CD4-positive, alpha-beta T cell treated with Interleukin-4 for 4 hours (primary cell): ENCODE results near the gene CRPPA.
A peak's percentile ranks its signal among the peaks of the same experiment; 100 is the strongest.

Source experiments
- DNase-seq: peaks from one replicate; pipeline ENCODE4 v3.0.0-alpha.2; 2020

Gene CRPPA

GRCh38 chr7:16422917-16423316 lies 1.6 kb upstream of the CRPPA start:
- no peak for DNase-seq

- no peak for DNase-seq
Measured at GRCh38 chr7:16422103-16422435, 731 bp upstream of the CRPPA start.

- DNase-seq: peak; percentile 91
Measured at GRCh38 chr7:16420649-16421332, 547 bp downstream of the CRPPA start.

GRCh38 chr7:16420329-16420648 lies 1.0 kb downstream of the CRPPA start:
- no peak for DNase-seq

- no peak for DNase-seq
Measured at GRCh38 chr7:16419859-16420258, 1.5 kb downstream of the CRPPA start.

- no peak for DNase-seq
Measured at GRCh38 chr7:16419126-16419525, 2.2 kb downstream of the CRPPA start.

- DNase-seq: no peak
Measured at GRCh38 chr7:16417906-16418305, 3.4 kb downstream of the CRPPA start.

GRCh38 chr7:16416289-16417282 lies 4.8 kb downstream of the CRPPA start:
- DNase-seq: no peak

GRCh38 chr7:16412274-16413254 lies 8.8 kb downstream of the CRPPA start:
- no peak for DNase-seq

- DNase-seq: no peak
Measured at GRCh38 chr7:16411391-16411790, 9.9 kb downstream of the CRPPA start.

GRCh38 chr7:16409777-16410176 lies 11.6 kb downstream of the CRPPA start:
- DNase-seq: no peak

GRCh38 chr7:16404636-16405035 lies 16.7 kb downstream of the CRPPA start:
- no peak for DNase-seq

GRCh38 chr7:16403475-16403874 lies 17.9 kb downstream of the CRPPA start:
- DNase-seq: no peak

GRCh38 chr7:16402940-16403339 lies 18.4 kb downstream of the CRPPA start:
- DNase-seq: no peak

- no peak for DNase-seq
Measured at GRCh38 chr7:16402091-16402490, 19.2 kb downstream of the CRPPA start.

- no peak for DNase-seq
Measured at GRCh38 chr7:16400893-16401275, 20.5 kb downstream of the CRPPA start.

- no peak for DNase-seq
Measured at GRCh38 chr7:16399916-16400892, 21.1 kb downstream of the CRPPA start.

- no peak for DNase-seq
Measured at GRCh38 chr7:16399265-16399831, 22.0 kb downstream of the CRPPA start.

- DNase-seq: no peak
Measured at GRCh38 chr7:16398146-16399017, 23.0 kb downstream of the CRPPA start.

GRCh38 chr7:16397501-16398145 lies 23.7 kb downstream of the CRPPA start:
- DNase-seq: no peak
